Activated CD4-positive, alpha-beta memory T cell treated with anti-CD3 and anti-CD28 coated beads, Interleukin-2, amount 10 ng/mL, durations not matched to agents 7 days and 5 days (primary cell): ENCODE measurements around the gene RMI2. TPM values are rescaled to one million over a fixed set of nuclear protein-coding genes. Genes with fewer than 3 reads are reported as not detected.

Experiments
- CTCF ChIA-PET: fragments of 350-600 bp; sonication (Branson Sonifier 250); formaldehyde crosslinking; loops from one replicate; lab custom pipeline; 2021; ENCODE audit warnings: antibody characterized with exemption, inconsistent platforms; lab: Charles Lee
- POLR2A ChIA-PET: fragments of 350-600 bp; sonication (Branson Sonifier 250); formaldehyde crosslinking; loops from one replicate; lab custom pipeline; 2021; ENCODE audit warnings: antibody characterized with exemption; lab: Charles Lee
- DNase-seq: peaks from one replicate; pipeline ENCODE4 v3.0.0-alpha.2; 2020
- H3K27ac Mint-ChIP-seq: one replicate; pipeline ENCODE4 v1.8.0; 2021; ENCODE audit warnings: mild to moderate bottlenecking, mixed read lengths
- H3K27me3 Mint-ChIP-seq: one replicate; pipeline ENCODE4 v1.8.0; 2021; ENCODE audit warnings: mixed read lengths
- H3K36me3 Mint-ChIP-seq: one replicate; pipeline ENCODE4 v1.8.0; 2021; ENCODE audit warnings: low read depth, mixed read lengths
- H3K4me1 Mint-ChIP-seq: one replicate; pipeline ENCODE4 v1.8.0; 2021; ENCODE audit warnings: mixed read lengths
- H3K4me3 Mint-ChIP-seq: one replicate; pipeline ENCODE4 v1.8.0; 2021; ENCODE audit warnings: mild to moderate bottlenecking, mixed read lengths
- H3K9me3 Mint-ChIP-seq: one replicate; pipeline ENCODE4 v1.8.0; 2021; ENCODE audit warnings: mixed read lengths
- total RNA-seq, 2 experiments: library from RNA; stranded (reverse); gene quantifications; one replicate each; pipeline ENCODE4 v1.2.3, GENCODE V29; 2021

Gene RMI2
- total RNA-seq, 2 experiments from 2014 or later, result 45.9 to 46.6 TPM

- H3K4me1 Mint-ChIP-seq, result peaks cover 62% of the 10 kb centered on the region
- no peak overlapping the region for H3K27ac Mint-ChIP-seq
- CTCF ChIA-PET, result interaction anchor here (0.9 to 1.5 kb wide), 5 partner anchors 15 to 350 kb away, joined by 3 to 5 read pairs (median 3); partner anchors contain the start of gene SOCS1
Measured at GRCh38 chr16:11313493-11314308, 31.6 kb upstream of the RMI2 start.

GRCh38 chr16:11314309-11314894 is 30.9 kb upstream of the RMI2 start:
- Mint-ChIP-seq H3K27me3 (no peaks in the 10 kb centered on the region), H3K4me3 (no peak overlapping the region), H3K36me3 (peaks cover 8% of the 10 kb centered on the region), H3K9me3 (no peaks in the 10 kb centered on the region), H3K27ac (no peak overlapping the region), H3K4me1 (peaks cover 58% of the 10 kb centered on the region)
- no peak for DNase-seq
- CTCF ChIA-PET, result no interaction called here
- POLR2A ChIA-PET, result interaction anchor here (1.1 to 4.0 kb wide), 2 partner anchors 14 to 59 kb away, joined by 3 to 27 read pairs; partner anchors contain the start of gene SOCS1

More at GRCh38 chr16:11313493-11314308, 31.6 kb upstream of the RMI2 start:
- Mint-ChIP-seq H3K4me3 (no peak overlapping the region), H3K36me3 (peaks cover 8% of the 10 kb centered on the region), H3K9me3 (no peaks in the 10 kb centered on the region), H3K27me3 (no peaks in the 10 kb centered on the region)
- POLR2A ChIA-PET, result interaction anchor here (0.6 to 4.0 kb wide), 4 partner anchors 15 to 59 kb away, joined by 3 to 27 read pairs (median 4); partner anchors contain the start of genes SOCS1 and TNP2
- DNase-seq, result no peak

- H3K9me3 Mint-ChIP-seq, result no peaks in the 10 kb centered on the region
- CTCF ChIA-PET, result interaction anchor here (0.6 kb wide), 1 partner anchor 56 kb away, joined by 4 read pairs; no protein-coding TSS in a partner anchor
- H3K27ac Mint-ChIP-seq, result no peak overlapping the region
- no peak overlapping the region for H3K4me3 Mint-ChIP-seq
- no peaks in the 10 kb centered on the region for H3K27me3 Mint-ChIP-seq
- peaks cover 49% of the 10 kb centered on the region for H3K4me1 Mint-ChIP-seq
- POLR2A ChIA-PET, result no interaction called here
- H3K36me3 Mint-ChIP-seq, result peaks cover 8% of the 10 kb centered on the region
- DNase-seq, result no peak
Measured at GRCh38 chr16:11315510-11315909, 29.7 kb upstream of the RMI2 start.

GRCh38 chr16:11316331-11317015 is 28.8 kb upstream of the RMI2 start:
- POLR2A ChIA-PET, result no interaction called here
- CTCF ChIA-PET, result no interaction called here
- no peak overlapping the region for H3K4me3 Mint-ChIP-seq

GRCh38 chr16:11318817-11319216 is 26.4 kb upstream of the RMI2 start:
- ChIA-PET POLR2A (interaction anchor here (0.7 to 2.1 kb wide), 2 partner anchors 27 to 36 kb away, joined by 4 to 5 read pairs; no protein-coding TSS in a partner anchor), CTCF (interaction anchor here (0.7 kb wide), 1 partner anchor 8 kb away, joined by 5 read pairs; no protein-coding TSS in a partner anchor)
- Mint-ChIP-seq H3K36me3 (peaks cover 3% of the 10 kb centered on the region), H3K4me3 (no peak overlapping the region), H3K27ac (no peak overlapping the region), H3K4me1 (peaks cover 19% of the 10 kb centered on the region), H3K27me3 (no peaks in the 10 kb centered on the region), H3K9me3 (no peaks in the 10 kb centered on the region)
- DNase-seq, result no peak

More at GRCh38 chr16:11316331-11317015, 28.8 kb upstream of the RMI2 start:
- Mint-ChIP-seq H3K27ac (no peak overlapping the region), H3K4me1 (peaks cover 40% of the 10 kb centered on the region), H3K36me3 (peaks cover 8% of the 10 kb centered on the region), H3K27me3 (no peaks in the 10 kb centered on the region), H3K9me3 (no peaks in the 10 kb centered on the region)
- no peak for DNase-seq

GRCh38 chr16:11319529-11320146 is 25.6 kb upstream of the RMI2 start:
- no peak overlapping the region for H3K27ac Mint-ChIP-seq
- peaks cover 3% of the 10 kb centered on the region for H3K36me3 Mint-ChIP-seq
- H3K4me3 Mint-ChIP-seq, result no peak overlapping the region
- DNase-seq, result no peak
- H3K9me3 Mint-ChIP-seq, result no peaks in the 10 kb centered on the region
- H3K4me1 Mint-ChIP-seq, result peaks cover 17% of the 10 kb centered on the region
- ChIA-PET POLR2A (interaction anchor here (0.6 to 2.1 kb wide), 2 partner anchors 8 to 35 kb away, joined by 3 to 5 read pairs; no protein-coding TSS in a partner anchor), CTCF (no interaction called here)
- no peaks in the 10 kb centered on the region for H3K27me3 Mint-ChIP-seq

GRCh38 chr16:11320170-11320569 is 25.1 kb upstream of the RMI2 start:
- CTCF ChIA-PET, result no interaction called here
- Mint-ChIP-seq H3K9me3 (no peaks in the 10 kb centered on the region), H3K27me3 (no peaks in the 10 kb centered on the region), H3K4me3 (no peak overlapping the region), H3K27ac (no peak overlapping the region), H3K4me1 (peaks cover 22% of the 10 kb centered on the region), H3K36me3 (peaks cover 3% of the 10 kb centered on the region)
- POLR2A ChIA-PET, result interaction anchor here (0.6 to 2.1 kb wide), 2 partner anchors 8 to 35 kb away, joined by 3 to 5 read pairs; no protein-coding TSS in a partner anchor
- DNase-seq, result no peak

- Mint-ChIP-seq H3K4me3 (no peak overlapping the region), H3K36me3 (peaks cover 3% of the 10 kb centered on the region), H3K9me3 (peaks cover under 1% of the 10 kb centered on the region), H3K27me3 (no peaks in the 10 kb centered on the region), H3K4me1 (peaks cover 28% of the 10 kb centered on the region), H3K27ac (no peak overlapping the region)
- CTCF ChIA-PET, result no interaction called here
- DNase-seq, result no peak
- POLR2A ChIA-PET, result interaction anchor here (0.8 kb wide), 1 partner anchor 11 kb away, joined by 3 read pairs; no protein-coding TSS in a partner anchor
Measured at GRCh38 chr16:11321662-11322061, 23.6 kb upstream of the RMI2 start.

- Mint-ChIP-seq H3K27ac (no peak overlapping the region), H3K36me3 (peaks cover 12% of the 10 kb centered on the region), H3K27me3 (no peaks in the 10 kb centered on the region), H3K4me3 (no peak overlapping the region), H3K4me1 (peaks cover 36% of the 10 kb centered on the region), H3K9me3 (peaks cover 7% of the 10 kb centered on the region)
- no peak for DNase-seq
- ChIA-PET CTCF (no interaction called here), POLR2A (no interaction called here)
Measured at GRCh38 chr16:11322823-11323222, 22.4 kb upstream of the RMI2 start.

GRCh38 chr16:11323551-11324336 is 21.5 kb upstream of the RMI2 start:
- H3K27me3 Mint-ChIP-seq, result no peaks in the 10 kb centered on the region
- peaks cover 7% of the 10 kb centered on the region for H3K9me3 Mint-ChIP-seq
- CTCF ChIA-PET, result no interaction called here
- H3K4me1 Mint-ChIP-seq, result peaks cover 42% of the 10 kb centered on the region
- no peak overlapping the region for H3K4me3 Mint-ChIP-seq
- H3K36me3 Mint-ChIP-seq, result peaks cover 9% of the 10 kb centered on the region
- no peak for DNase-seq
- no peak overlapping the region for H3K27ac Mint-ChIP-seq
- POLR2A ChIA-PET, result no interaction called here

GRCh38 chr16:11325404-11326083 is 19.7 kb upstream of the RMI2 start:
- Mint-ChIP-seq H3K36me3 (peaks cover 9% of the 10 kb centered on the region), H3K27ac (peak overlapping the region; percentile 28), H3K9me3 (peaks cover 7% of the 10 kb centered on the region), H3K4me3 (no peak overlapping the region), H3K4me1 (peaks cover 52% of the 10 kb centered on the region), H3K27me3 (peaks cover 3% of the 10 kb centered on the region)
- peak; percentile 32 for DNase-seq
- ChIA-PET CTCF (no interaction called here), POLR2A (interaction anchor here (1.2 to 1.7 kb wide), 3 partner anchors 29 to 70 kb away, joined by 3 to 4 read pairs (median 3); partner anchors contain the start of gene SOCS1)
